Globus pallidus (tissue), 1 donor: ENCODE results near the gene MCRIP2.

Experiments
- DNase-seq: peaks from one replicate; pipeline ENCODE4 v3.0.0-alpha.2; 2015; ENCODE audit warnings: low spot score

The MCRIP2 gene

GRCh38 chr16:648071-648780 lies 6.6 kb downstream of the MCRIP2 start:
- no peak for DNase-seq

- DNase-seq = peak; percentile 89
Measured at GRCh38 chr16:648781-649589, 7.4 kb downstream of the MCRIP2 start, which contains the start of gene WDR90. WDR90 (plus strand) TSS chr16:649365; CDS start chr16:649417, 52 bp downstream.

- no peak for DNase-seq
Measured at GRCh38 chr16:649631-650030, 8.0 kb downstream of the MCRIP2 start.

- no peak for DNase-seq
Measured at GRCh38 chr16:651844-652243, 10.2 kb downstream of the MCRIP2 start.

- DNase-seq = no peak
Measured at GRCh38 chr16:652454-653305, 11.1 kb downstream of the MCRIP2 start.

GRCh38 chr16:654034-654433 lies 12.4 kb downstream of the MCRIP2 start:
- no peak for DNase-seq

- no peak for DNase-seq
Measured at GRCh38 chr16:657487-657886, 15.9 kb downstream of the MCRIP2 start.

GRCh38 chr16:658679-659571 lies 17.3 kb downstream of the MCRIP2 start:
- DNase-seq = no peak

GRCh38 chr16:659618-660017 lies 18.0 kb downstream of the MCRIP2 start:
- no peak for DNase-seq

- DNase-seq = no peak
Measured at GRCh38 chr16:660132-660458, 18.5 kb downstream of the MCRIP2 start.

GRCh38 chr16:660459-661183 lies 19.0 kb downstream of the MCRIP2 start:
- peak; percentile 88 for DNase-seq

- no peak for DNase-seq
Measured at GRCh38 chr16:661184-661821, 19.7 kb downstream of the MCRIP2 start.

GRCh38 chr16:662095-662494 lies 20.5 kb downstream of the MCRIP2 start:
- no peak for DNase-seq

- no peak for DNase-seq
Measured at GRCh38 chr16:662597-662996, 21.0 kb downstream of the MCRIP2 start.

- no peak for DNase-seq
Measured at GRCh38 chr16:666572-666971, 24.9 kb downstream of the MCRIP2 start.

GRCh38 chr16:667113-667779 lies 25.6 kb downstream of the MCRIP2 start:
- no peak for DNase-seq

GRCh38 chr16:667780-668518 lies 26.3 kb downstream of the MCRIP2 start, which contains the start of gene RHOT2:
RHOT2 (plus strand) TSS chr16:668132; CDS start chr16:668200, 68 bp downstream.
- peak; percentile 89 for DNase-seq

GRCh38 chr16:668519-669171 lies 27.0 kb downstream of the MCRIP2 start:
- no peak for DNase-seq
